A549 (cell line): ENCODE measurements around the gene DBF4B.
A peak's percentile ranks its signal among the peaks of the same experiment; 100 is the strongest.

Source experiments
- EP300 ChIP-seq, 2 experiments: fragments of >200 bp; sonication (Bioruptor Twin); formaldehyde crosslinking; IDR thresholded peaks; 2 replicates in 1 of 2; 3 replicates in 1 of 2; pipeline ENCODE4 v1.6.1; 2016 to 2017
- JUN ChIP-seq, 2 experiments: fragments of >200 bp; sonication (Bioruptor Twin); formaldehyde crosslinking; IDR thresholded peaks; 2 replicates in 1 of 2; 3 replicates in 1 of 2; pipeline ENCODE4 v1.6.1; 2016 to 2017
- JUNB ChIP-seq: fragments of >200 bp; sonication (Bioruptor Twin); formaldehyde crosslinking; IDR thresholded peaks from 2 replicates; pipeline ENCODE4 v1.6.1; 2016
- POLR2A ChIP-seq: IDR thresholded peaks from 2 replicates; pipeline ENCODE4 v1.6.1; 2012; ENCODE audit warnings: mild to moderate bottlenecking, low read length
- RCOR1 ChIP-seq: fragments of 150-350 bp; IDR thresholded peaks from 2 replicates; pipeline ENCODE4 v1.6.1; 2014; ENCODE audit warnings: antibody characterized with exemption, low read length, low read depth
- SMC3 ChIP-seq: fragments of >200 bp; sonication (Bioruptor Twin); formaldehyde crosslinking; IDR thresholded peaks from 3 replicates; pipeline ENCODE4 v1.6.1; 2018; ENCODE audit warnings: inconsistent platforms
- ZFP36 ChIP-seq: fragments of 450-650 bp; IDR thresholded peaks from 2 replicates; pipeline ENCODE4 v1.6.1; 2014; ENCODE audit warnings: borderline replicate concordance; ENCODE audit not compliant: partially characterized antibody
- TF ChIP-seq, protein P1 (sequence below): fragments of >200 bp; sonication (Bioruptor Twin); formaldehyde crosslinking; IDR thresholded peaks from 3 replicates; pipeline ENCODE4 v1.5.1; 2016
- TF ChIP-seq, protein P2 (sequence below): fragments of 250-450 bp; sonication (Bioruptor Pico); IDR thresholded peaks from 2 replicates; pipeline ENCODE4 v1.5.0; 2021; ENCODE audit warnings: mild to moderate bottlenecking, moderate library complexity, borderline replicate concordance

DNA sequence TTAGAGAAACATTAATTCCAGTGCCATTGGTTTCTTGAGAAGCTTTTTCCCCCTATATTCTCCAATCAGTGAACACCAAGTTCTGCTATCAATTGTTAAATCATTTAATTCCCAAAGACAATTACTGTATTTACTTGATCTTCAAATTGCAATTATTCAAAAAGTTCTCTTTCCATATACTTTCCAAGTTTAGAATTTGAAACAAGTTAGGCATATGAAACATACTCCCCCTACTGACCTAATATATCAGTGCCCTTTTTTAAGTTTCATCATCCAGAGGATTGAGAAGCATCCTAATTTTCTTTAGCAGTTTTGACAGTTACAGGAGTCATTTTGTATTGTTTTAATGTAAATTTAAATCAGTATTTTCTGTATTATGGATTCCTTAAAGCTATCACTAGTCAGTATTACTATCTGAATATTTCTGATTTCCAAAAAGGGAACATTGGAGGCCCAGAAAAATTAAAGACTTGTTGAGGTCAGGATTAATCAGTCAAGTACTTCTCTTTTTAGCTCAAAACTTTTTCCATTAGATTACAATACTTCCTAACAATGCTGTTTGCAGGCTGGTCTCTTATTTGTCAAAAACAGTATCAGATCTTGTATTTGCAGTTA lies 35.9 kb upstream of the DBF4B start:
- TF ChIP-seq, protein P1, sequence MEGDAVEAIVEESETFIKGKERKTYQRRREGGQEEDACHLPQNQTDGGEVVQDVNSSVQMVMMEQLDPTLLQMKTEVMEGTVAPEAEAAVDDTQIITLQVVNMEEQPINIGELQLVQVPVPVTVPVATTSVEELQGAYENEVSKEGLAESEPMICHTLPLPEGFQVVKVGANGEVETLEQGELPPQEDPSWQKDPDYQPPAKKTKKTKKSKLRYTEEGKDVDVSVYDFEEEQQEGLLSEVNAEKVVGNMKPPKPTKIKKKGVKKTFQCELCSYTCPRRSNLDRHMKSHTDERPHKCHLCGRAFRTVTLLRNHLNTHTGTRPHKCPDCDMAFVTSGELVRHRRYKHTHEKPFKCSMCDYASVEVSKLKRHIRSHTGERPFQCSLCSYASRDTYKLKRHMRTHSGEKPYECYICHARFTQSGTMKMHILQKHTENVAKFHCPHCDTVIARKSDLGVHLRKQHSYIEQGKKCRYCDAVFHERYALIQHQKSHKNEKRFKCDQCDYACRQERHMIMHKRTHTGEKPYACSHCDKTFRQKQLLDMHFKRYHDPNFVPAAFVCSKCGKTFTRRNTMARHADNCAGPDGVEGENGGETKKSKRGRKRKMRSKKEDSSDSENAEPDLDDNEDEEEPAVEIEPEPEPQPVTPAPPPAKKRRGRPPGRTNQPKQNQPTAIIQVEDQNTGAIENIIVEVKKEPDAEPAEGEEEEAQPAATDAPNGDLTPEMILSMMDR = peak; percentile 74
- no peak for TF ChIP-seq ZFP36
- no peak for TF ChIP-seq EP300 (IDR thresholded peaks at IDR 0.05)
- no peak for TF ChIP-seq POLR2A
- TF ChIP-seq JUNB = no peak
- no peak for TF ChIP-seq RCOR1
- TF ChIP-seq JUN (IDR thresholded peaks at IDR 0.05) = no peak
- TF ChIP-seq, protein P2, sequence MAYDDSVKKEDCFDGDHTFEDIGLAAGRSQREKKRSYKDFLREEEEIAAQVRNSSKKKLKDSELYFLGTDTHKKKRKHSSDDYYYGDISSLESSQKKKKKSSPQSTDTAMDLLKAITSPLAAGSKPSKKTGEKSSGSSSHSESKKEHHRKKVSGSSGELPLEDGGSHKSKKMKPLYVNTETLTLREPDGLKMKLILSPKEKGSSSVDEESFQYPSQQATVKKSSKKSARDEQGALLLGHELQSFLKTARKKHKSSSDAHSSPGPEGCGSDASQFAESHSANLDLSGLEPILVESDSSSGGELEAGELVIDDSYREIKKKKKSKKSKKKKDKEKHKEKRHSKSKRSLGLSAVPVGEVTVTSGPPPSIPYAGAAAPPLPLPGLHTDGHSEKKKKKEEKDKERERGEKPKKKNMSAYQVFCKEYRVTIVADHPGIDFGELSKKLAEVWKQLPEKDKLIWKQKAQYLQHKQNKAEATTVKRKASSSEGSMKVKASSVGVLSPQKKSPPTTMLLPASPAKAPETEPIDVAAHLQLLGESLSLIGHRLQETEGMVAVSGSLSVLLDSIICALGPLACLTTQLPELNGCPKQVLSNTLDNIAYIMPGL (CRISPR knock-in tag) = no peak
- TF ChIP-seq SMC3 = peak; percentile 65
